HepG2 (cell line): ENCODE measurements around the gene ANO10. TPM values are rescaled to one million over a fixed set of nuclear protein-coding genes. Genes with fewer than 3 reads are reported as not detected.

Source experiments
- EP300 ChIP-seq, 3 experiments: sonication (generic) in 1 of 3; formaldehyde crosslinking in 1 of 3; IDR thresholded peaks; 2 replicates each; pipeline versions ENCODE4 v1.5.1 to v1.6.1; 2011 to 2020; ENCODE audit warnings: low read depth in 2 of 3, low read length in 2 of 3, borderline replicate concordance in 1 of 3, improper control_type of control experiment in 1 of 3, mild to moderate bottlenecking in 1 of 3, missing genetic modification reagents in 1 of 3, moderate library complexity in 1 of 3
- HIC2 ChIP-seq: sonication (generic); formaldehyde crosslinking; IDR thresholded peaks from 2 replicates; pipeline ENCODE4 v1.9.0; 2022; ENCODE audit warnings: low read depth, missing genetic modification reagents
- IRF2 ChIP-seq: IDR thresholded peaks from 2 replicates; pipeline ENCODE4 v1.6.1; 2018; ENCODE audit warnings: missing genetic modification reagents, missing compliant biosample characterization
- JUN ChIP-seq: sonication (generic); formaldehyde crosslinking; IDR thresholded peaks from 2 replicates; pipeline ENCODE4 v1.4.0; 2020; ENCODE audit warnings: mild to moderate bottlenecking, missing genetic modification reagents
- REXO4 ChIP-seq: sonication (generic); formaldehyde crosslinking; IDR thresholded peaks from 2 replicates; pipeline ENCODE4 v1.8.0; 2022; ENCODE audit warnings: missing genetic modification reagents, mild to moderate bottlenecking, borderline replicate concordance
- RXRB ChIP-seq: IDR thresholded peaks from 2 replicates; pipeline ENCODE4 v1.6.1; 2016; ENCODE audit warnings: borderline replicate concordance, missing genetic modification reagents, missing compliant biosample characterization
- SKIL ChIP-seq: sonication (generic); formaldehyde crosslinking; IDR thresholded peaks from 2 replicates; pipeline ENCODE4 v1.8.0; 2022; ENCODE audit warnings: missing genetic modification reagents, mild to moderate bottlenecking, moderate library complexity, borderline replicate concordance
- SPEN ChIP-seq: sonication (generic); formaldehyde crosslinking; IDR thresholded peaks from 2 replicates; pipeline ENCODE4 v1.5.1; 2020; ENCODE audit warnings: low read depth, mild to moderate bottlenecking, missing genetic modification reagents
- ZBTB25 ChIP-seq: IDR thresholded peaks from 2 replicates; pipeline ENCODE4 v1.6.1; 2018; ENCODE audit warnings: missing genetic modification reagents
- ZNF724P ChIP-seq: sonication (generic); formaldehyde crosslinking; IDR thresholded peaks from 2 replicates; pipeline ENCODE4 v1.8.0; 2022; ENCODE audit warnings: missing genetic modification reagents, borderline replicate concordance
- polyA plus RNA-seq, 8 experiments: library from polyadenylated mRNA; depleted of rRNA in 3 of 8; stranded (reverse) in 7 of 8; unstranded in 1 of 8; fragments of >200 nt; fragmentation: Illumina TruSeq in 4 of 8; extraction: Trizol in 4 of 8; gene quantifications; 2 replicates each; pipeline versions ENCODE4 v1.2.1 to v1.2.3, GENCODE V29; 2011 to 2016; ENCODE audit warnings: low read depth in 4 of 8, missing spikeins in 1 of 8, mixed read lengths in 1 of 8; ENCODE audit not compliant: insufficient read depth in 1 of 8
- total RNA-seq, 5 experiments: library from RNA; depleted of rRNA; stranded (reverse); fragments of >200 nt; fragmentation: Illumina TruSeq; extraction: Trizol; gene quantifications; 2 replicates each; pipeline ENCODE4 v1.2.3, GENCODE V29; 2016; ENCODE audit warnings: low read depth in 1 of 5

ANO10 gene
- total and polyA plus RNA-seq, 2 of the 13 experiments (the other 11 are each of a cell fraction or from before 2014, with no cell fraction given), result 10.4 to 13.1 TPM

- TF ChIP-seq IRF2 (CRISPR knock-in tag) (0 out of 2 replicates have a peak, but pooled peaks have one; percentile 21), SPEN (CRISPR knock-in tag) (peak; percentile 34; the same call in 1 of the 2 replicates), HIC2 (no peak), ZBTB25 (CRISPR knock-in tag) (peak; percentile 19; the same call in 1 of the 2 replicates), RXRB (CRISPR knock-in tag) (peak; percentile 65; the same call in 1 of the 2 replicates), ZNF724P (CRISPR knock-in tag) (no peak), SKIL (no peak), JUN (CRISPR knock-in tag) (no peak), EP300 (IDR thresholded peaks at IDR 0.05; ENCODE audit: low read depth in 2 of 2, low read length in 2 of 2) (peak in 1 of 2 experiments; percentile 39; a peak in 2 of 4 replicates), EP300 (CRISPR knock-in tag; IDR thresholded peaks at IDR 0.05; ENCODE audit: borderline replicate concordance) (no peak), REXO4 (CRISPR knock-in tag) (no peak)
Measured at GRCh38 chr3:43317461-43318316, 304.1 kb downstream of the ANO10 start (continued).
